Measurements from ENCODE around the gene CUBN.
A peak's percentile ranks its signal among the peaks of the same experiment; 100 is the strongest.
"Not testable (repeated sequence)": the region's sequence is repeated elsewhere in the genome, so short reads cannot be mapped to it uniquely, and the experiment has no call there.

CUBN gene

DNA sequence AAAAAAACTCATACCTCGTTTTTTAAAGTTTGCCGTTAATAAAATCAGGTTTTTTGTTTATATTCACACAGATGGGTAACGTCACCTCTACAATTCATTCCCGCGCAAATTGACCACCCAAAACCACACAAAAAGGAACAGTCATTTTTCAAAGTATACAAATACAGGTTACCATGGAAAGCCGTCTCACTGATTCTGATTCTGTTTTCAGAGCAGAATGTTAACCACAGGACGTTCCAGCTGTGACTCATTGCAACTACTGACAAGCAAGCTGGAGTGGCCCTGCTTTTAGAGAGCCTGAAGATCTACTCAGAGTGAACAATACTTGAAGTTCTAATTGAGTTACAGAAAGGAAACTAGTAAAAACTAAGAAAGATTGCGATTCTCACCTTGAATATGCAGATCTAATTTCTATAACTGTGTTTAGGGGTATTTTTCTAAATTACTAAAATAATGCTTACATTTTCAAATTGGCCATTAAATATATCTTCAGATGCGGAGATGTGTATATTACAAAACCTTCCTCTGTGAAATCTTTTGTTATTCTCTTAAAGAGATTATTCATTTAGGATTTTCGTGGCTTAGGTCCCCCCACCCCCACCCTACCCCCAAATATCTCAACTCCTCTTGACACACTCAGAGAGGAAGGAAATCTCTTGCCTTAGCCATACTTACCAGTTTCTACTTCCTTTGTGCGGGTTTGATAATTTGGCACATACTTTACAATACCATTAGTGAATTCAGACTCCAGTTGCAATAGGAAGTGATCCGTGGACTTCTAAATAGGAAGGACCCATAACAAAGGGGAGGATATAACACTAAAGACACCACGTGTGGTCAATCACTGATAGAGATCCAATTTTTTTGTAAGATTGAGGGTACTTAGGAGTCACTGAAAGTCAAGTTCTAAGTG is 106.0 kb downstream of the CUBN start:
- no peaks in the 10 kb centered on the region for H3K36me3 ChIP-seq (ENCODE audit: control insufficient read depth, insufficient read depth, low read length)
- H3K27ac ChIP-seq (ENCODE audit: insufficient read depth, low read length, poor library complexity, severe bottlenecking): peak overlapping the region; percentile 96
- peak; percentile 68 to 73 (median 69) for DNase-seq
- no peak overlapping the region for H3K4me3 ChIP-seq (ENCODE audit: insufficient read depth, low read depth, low read length, poor library complexity, severe bottlenecking)
- no peaks in the 10 kb centered on the region for H3K9me3 ChIP-seq (ENCODE audit: control insufficient read depth, low read length)
- H3K27me3 ChIP-seq (replicated peaks; ENCODE audit: control insufficient read depth, insufficient read depth, low read length, poor library complexity, severe bottlenecking): no peaks in the 10 kb centered on the region
- peaks cover 53% of the 10 kb centered on the region for H3K4me1 ChIP-seq (ENCODE audit: control insufficient read depth, insufficient read depth, low read length, poor library complexity, severe bottlenecking)

DNA sequence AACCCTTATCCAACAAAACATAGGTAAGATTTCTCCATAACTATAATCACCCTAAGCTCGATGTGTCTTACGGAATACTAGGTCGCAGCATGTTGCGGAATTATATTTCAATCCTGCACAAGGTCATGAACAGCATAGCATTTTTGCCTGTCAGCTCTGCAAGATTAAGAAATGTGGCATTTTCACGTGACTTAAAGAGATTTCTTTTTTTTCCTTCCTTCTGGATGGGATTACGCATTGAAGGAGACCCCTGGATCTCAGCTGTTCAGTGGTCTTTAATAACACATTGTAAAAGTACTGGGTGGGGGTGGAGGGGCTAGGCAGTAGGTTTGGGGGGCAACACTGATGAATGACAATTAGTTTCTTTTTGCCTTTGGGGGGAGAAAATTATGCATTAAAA is 106.7 kb downstream of the CUBN start:
- peaks cover 47% of the 10 kb centered on the region for H3K4me1 ChIP-seq (ENCODE audit: control insufficient read depth, insufficient read depth, low read length, poor library complexity, severe bottlenecking)
- no peaks in the 10 kb centered on the region for H3K27me3 ChIP-seq (replicated peaks; ENCODE audit: control insufficient read depth, insufficient read depth, low read length, poor library complexity, severe bottlenecking)
- H3K27ac ChIP-seq (ENCODE audit: insufficient read depth, low read length, poor library complexity, severe bottlenecking): peak overlapping the region; percentile 96
- no peaks in the 10 kb centered on the region for H3K9me3 ChIP-seq (ENCODE audit: control insufficient read depth, low read length)
- no peaks in the 10 kb centered on the region for H3K36me3 ChIP-seq (ENCODE audit: control insufficient read depth, insufficient read depth, low read length)
- no peak for DNase-seq
- no peak overlapping the region for H3K4me3 ChIP-seq (ENCODE audit: insufficient read depth, low read depth, low read length, poor library complexity, severe bottlenecking)

DNA sequence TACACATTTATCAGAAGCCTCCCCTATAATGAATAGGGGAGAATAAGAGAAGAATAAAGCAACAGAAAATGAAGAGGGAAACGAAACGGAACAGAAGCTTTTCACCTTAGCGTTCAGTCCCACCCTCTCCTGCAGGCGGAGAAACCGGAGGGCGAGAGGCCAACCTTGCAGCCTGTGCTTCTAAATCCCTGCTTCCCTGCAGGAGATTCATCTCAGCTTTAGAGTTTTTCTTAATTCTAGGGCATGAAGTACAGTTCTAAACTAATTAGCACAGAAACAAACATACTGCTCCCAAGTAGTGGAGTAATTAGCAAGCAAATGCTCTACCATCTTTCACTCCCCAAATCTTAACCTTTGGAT is 107.2 kb downstream of the CUBN start:
- Histone ChIP-seq H3K4me1 (ENCODE audit: control insufficient read depth, insufficient read depth, low read length, poor library complexity, severe bottlenecking) (peaks cover 43% of the 10 kb centered on the region), H3K27me3 (replicated peaks; ENCODE audit: control insufficient read depth, insufficient read depth, low read length, poor library complexity, severe bottlenecking) (no peaks in the 10 kb centered on the region), H3K4me3 (ENCODE audit: insufficient read depth, low read depth, low read length, poor library complexity, severe bottlenecking) (no peak overlapping the region), H3K27ac (ENCODE audit: insufficient read depth, low read length, poor library complexity, severe bottlenecking) (peak overlapping the region; percentile 96), H3K9me3 (ENCODE audit: control insufficient read depth, low read length) (no peaks in the 10 kb centered on the region), H3K36me3 (ENCODE audit: control insufficient read depth, insufficient read depth, low read length) (no peaks in the 10 kb centered on the region)
- no peak for DNase-seq

DNA sequence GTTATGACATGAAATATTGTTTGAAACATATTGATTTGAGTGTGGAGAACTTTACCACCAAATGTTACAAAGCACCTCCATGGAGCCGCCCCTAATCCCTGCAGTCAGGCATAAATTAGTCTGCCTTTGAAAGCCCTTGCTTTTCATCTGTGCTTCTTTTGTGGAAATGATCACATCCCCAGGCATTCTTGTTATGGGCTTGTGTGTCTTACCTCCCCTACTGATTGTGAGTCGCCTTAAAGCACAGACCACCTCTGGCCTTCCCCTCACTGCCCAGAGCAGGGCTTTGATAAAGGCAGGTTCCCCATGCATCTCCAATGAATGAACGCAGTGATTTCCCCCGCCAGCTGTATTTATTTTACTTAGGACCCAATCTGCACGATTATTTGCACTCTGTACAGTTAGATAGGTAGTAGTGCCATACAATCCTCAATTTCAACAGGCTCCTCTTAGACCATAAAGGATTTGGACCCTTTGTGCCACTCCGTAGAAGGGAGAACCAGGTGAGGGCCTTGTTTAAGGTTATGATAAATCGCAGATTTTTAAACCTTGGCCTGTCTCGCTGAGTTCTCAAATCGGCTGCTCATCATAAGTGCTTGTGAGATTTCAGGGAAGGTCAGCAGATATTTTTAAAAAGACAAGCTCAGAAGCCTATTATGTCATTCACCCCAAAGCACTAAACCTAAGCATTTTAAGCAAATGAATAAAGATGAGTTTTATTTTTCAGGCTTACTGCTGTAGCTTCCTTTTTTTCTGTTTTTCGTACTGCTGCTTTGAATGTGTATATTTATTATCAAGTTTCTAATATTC is 107.8 kb downstream of the CUBN start:
- DNase-seq: no peak
- Histone ChIP-seq H3K36me3 (ENCODE audit: control insufficient read depth, insufficient read depth, low read length) (no peaks in the 10 kb centered on the region), H3K4me3 (ENCODE audit: insufficient read depth, low read depth, low read length, poor library complexity, severe bottlenecking) (no peak overlapping the region), H3K27ac (ENCODE audit: insufficient read depth, low read length, poor library complexity, severe bottlenecking) (no peak overlapping the region), H3K9me3 (ENCODE audit: control insufficient read depth, low read length) (no peaks in the 10 kb centered on the region), H3K27me3 (replicated peaks; ENCODE audit: control insufficient read depth, insufficient read depth, low read length, poor library complexity, severe bottlenecking) (no peaks in the 10 kb centered on the region), H3K4me1 (ENCODE audit: control insufficient read depth, insufficient read depth, low read length, poor library complexity, severe bottlenecking) (peaks cover 37% of the 10 kb centered on the region)

DNA sequence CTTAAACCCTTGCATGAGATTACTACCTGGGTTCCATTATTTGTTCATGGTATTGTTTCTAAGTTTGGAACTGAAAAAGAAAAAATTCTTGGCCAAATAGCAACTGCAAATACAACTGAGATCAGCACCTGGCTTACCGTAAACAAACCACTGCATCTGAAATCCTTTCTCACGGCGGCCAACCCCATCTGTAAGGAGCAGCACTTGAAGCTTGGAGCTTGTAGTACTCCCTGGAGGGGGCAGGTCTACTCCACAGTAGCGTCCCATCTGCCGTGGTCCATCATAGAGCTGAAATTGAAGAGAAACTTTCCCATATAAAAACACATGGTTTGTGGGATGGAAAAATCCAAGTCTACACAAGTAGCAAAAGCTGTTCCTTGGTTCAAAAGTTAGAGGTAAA is 109.9 kb downstream of the CUBN start:
- H3K4me1 ChIP-seq (ENCODE audit: control insufficient read depth, insufficient read depth, low read length, poor library complexity, severe bottlenecking): peaks cover 18% of the 10 kb centered on the region
- H3K27me3 ChIP-seq (replicated peaks; ENCODE audit: control insufficient read depth, insufficient read depth, low read length, poor library complexity, severe bottlenecking): no peaks in the 10 kb centered on the region
- H3K4me3 ChIP-seq (ENCODE audit: insufficient read depth, low read depth, low read length, poor library complexity, severe bottlenecking): no peak overlapping the region
- H3K9me3 ChIP-seq (ENCODE audit: control insufficient read depth, low read length): no peaks in the 10 kb centered on the region
- DNase-seq: no peak
- no peaks in the 10 kb centered on the region for H3K36me3 ChIP-seq (ENCODE audit: control insufficient read depth, insufficient read depth, low read length)
- no peak overlapping the region for H3K27ac ChIP-seq (ENCODE audit: insufficient read depth, low read length, poor library complexity, severe bottlenecking)

DNA sequence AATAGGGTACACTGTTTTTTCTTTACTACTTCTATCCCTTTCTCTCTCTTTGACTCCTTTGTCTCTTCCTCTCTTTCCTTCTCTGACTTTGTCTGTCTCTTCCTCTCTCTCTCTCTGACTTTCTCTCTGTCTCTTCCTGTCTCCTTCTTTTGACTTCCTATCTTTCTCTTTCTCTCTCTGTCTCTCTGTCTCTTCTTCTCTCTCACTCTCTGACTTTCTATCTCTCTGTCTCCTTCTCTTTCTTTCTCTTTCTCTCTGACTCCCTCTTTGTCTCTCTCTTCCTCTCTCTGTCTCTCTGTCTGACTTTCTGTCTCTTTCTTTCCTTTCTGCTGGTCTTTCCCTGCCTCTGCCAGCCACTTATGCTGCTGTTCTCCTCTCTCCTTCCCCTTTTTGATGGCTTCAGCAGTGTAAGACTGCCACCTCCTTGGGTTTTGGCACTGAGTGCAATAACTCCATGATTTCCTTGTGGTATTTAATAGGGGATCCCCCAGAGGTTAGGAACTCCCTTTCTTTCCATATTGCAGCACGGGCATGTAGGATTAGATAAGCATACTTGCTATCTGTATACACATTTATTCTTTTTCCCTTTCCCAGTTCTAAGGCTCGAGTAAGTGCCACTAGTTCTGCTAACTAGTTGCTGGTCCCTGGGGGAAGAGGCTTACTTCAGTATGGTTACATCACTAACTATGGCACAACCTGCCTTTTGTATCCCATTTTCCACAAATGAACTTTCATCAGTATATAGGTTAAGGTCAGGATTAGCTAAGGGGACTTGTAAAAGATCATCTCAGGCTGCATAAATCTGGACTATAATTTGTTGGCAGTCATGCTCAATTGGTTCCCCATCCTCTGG is 116.3 kb downstream of the CUBN start:
- H3K36me3 ChIP-seq (ENCODE audit: control insufficient read depth, insufficient read depth, low read length); H3K9me3 ChIP-seq (ENCODE audit: control insufficient read depth, low read length); H3K4me1 ChIP-seq (ENCODE audit: control insufficient read depth, insufficient read depth, low read length, poor library complexity, severe bottlenecking); H3K27ac ChIP-seq (ENCODE audit: insufficient read depth, low read length, poor library complexity, severe bottlenecking); H3K4me3 ChIP-seq (ENCODE audit: insufficient read depth, low read depth, low read length, poor library complexity, severe bottlenecking); DNase-seq; H3K27me3 ChIP-seq (replicated peaks; ENCODE audit: control insufficient read depth, insufficient read depth, low read length, poor library complexity, severe bottlenecking): not testable (repeated sequence)

DNA sequence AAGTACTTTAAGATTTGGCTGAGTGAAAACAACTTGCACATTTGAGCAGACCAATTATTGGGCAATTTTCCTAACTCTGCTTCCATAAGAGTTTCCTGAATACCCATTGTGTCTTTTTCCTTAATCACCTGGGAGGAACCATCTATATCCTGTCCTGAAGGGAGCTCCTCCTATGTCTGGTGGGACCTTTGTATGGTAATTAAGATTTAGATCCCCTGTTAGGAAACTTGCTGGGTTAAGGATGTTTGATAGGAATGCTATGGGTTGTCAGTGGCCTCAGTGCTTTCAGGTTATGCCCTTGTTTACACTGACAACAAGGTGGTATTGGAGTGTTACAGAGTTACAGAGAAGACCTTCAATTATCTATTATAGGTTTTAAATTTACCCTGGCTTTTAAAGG is 116.9 kb downstream of the CUBN start:
- not testable (repeated sequence) for DNase-seq; H3K27ac ChIP-seq (ENCODE audit: insufficient read depth, low read length, poor library complexity, severe bottlenecking); H3K36me3 ChIP-seq (ENCODE audit: control insufficient read depth, insufficient read depth, low read length); H3K4me1 ChIP-seq (ENCODE audit: control insufficient read depth, insufficient read depth, low read length, poor library complexity, severe bottlenecking); H3K9me3 ChIP-seq (ENCODE audit: control insufficient read depth, low read length); H3K27me3 ChIP-seq (replicated peaks; ENCODE audit: control insufficient read depth, insufficient read depth, low read length, poor library complexity, severe bottlenecking); H3K4me3 ChIP-seq (ENCODE audit: insufficient read depth, low read depth, low read length, poor library complexity, severe bottlenecking)

DNA sequence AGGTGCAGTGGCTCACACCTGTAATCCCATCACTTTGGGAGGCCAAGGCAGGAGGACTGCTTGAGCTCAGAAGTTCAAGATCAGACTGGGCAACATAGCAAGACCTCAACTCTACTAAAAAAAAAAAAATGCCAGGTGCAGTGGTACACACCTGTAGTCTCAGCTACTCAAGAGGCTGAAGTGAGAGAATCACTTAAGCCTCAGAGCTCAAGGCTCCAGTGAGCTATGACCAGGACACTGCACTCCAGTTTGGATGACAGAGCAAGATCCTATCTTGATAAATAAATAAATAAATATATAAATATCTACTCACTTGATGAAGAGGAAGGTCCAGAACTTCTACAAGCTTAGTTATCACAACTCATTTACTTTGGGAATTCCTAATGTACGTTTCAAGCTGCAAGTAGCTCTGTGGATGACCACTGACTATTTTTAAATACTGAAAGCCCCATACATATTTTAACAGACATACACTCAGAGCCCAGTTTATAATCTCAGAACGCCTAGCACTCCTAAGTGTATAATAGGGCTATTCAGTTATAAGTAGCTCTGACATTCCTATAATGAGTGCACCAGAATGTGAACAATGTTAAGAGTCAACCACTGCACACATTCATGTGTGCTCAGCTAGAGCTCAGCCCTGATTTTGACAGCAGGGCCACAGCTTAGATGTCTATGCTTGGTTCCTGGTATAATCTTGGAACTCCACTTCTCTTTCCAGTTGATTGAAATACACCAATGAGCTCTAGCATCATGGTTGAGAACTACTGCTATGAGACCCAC is 119.1 kb downstream of the CUBN start:
- DNase-seq: no peak
- H3K27me3 ChIP-seq (replicated peaks; ENCODE audit: control insufficient read depth, insufficient read depth, low read length, poor library complexity, severe bottlenecking): no peaks in the 10 kb centered on the region

DNA sequence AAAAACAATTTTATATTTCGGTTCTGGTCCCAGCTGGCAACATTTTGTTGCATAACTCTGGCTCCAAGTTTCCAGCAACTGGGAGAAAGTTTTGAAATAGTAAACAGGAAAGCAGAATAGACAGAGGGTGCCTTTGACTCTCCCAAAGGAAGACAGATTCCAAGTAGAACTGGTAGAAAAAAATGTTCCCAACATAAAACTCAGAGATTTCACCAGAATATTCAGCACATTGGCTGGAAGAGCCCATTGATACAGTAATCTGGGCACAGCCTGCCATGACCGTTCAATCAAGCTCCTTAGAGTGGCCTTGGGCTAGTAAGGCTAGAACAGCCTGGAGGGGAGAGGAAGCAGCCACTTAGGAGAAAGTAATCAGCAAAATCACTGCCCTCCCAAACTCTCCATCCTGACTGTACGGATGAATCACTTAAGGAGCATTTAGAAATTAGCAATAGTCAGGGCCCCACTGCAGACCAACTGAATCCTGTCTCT is 120.4 kb downstream of the CUBN start:
- Histone ChIP-seq H3K36me3 (ENCODE audit: control insufficient read depth, insufficient read depth, low read length) (no peaks in the 10 kb centered on the region), H3K9me3 (ENCODE audit: control insufficient read depth, low read length) (no peaks in the 10 kb centered on the region), H3K4me1 (ENCODE audit: control insufficient read depth, insufficient read depth, low read length, poor library complexity, severe bottlenecking) (peaks cover 6% of the 10 kb centered on the region), H3K27me3 (replicated peaks; ENCODE audit: control insufficient read depth, insufficient read depth, low read length, poor library complexity, severe bottlenecking) (no peaks in the 10 kb centered on the region), H3K27ac (ENCODE audit: insufficient read depth, low read length, poor library complexity, severe bottlenecking) (no peak overlapping the region), H3K4me3 (ENCODE audit: insufficient read depth, low read depth, low read length, poor library complexity, severe bottlenecking) (no peak overlapping the region)
- no peak for DNase-seq

More for the DNA sequence above, 119.1 kb downstream of the CUBN start:
- H3K27ac ChIP-seq (ENCODE audit: insufficient read depth, low read length, poor library complexity, severe bottlenecking): no peak overlapping the region
- no peaks in the 10 kb centered on the region for H3K36me3 ChIP-seq (ENCODE audit: control insufficient read depth, insufficient read depth, low read length)
- no peaks in the 10 kb centered on the region for H3K9me3 ChIP-seq (ENCODE audit: control insufficient read depth, low read length)
- H3K4me3 ChIP-seq (ENCODE audit: insufficient read depth, low read depth, low read length, poor library complexity, severe bottlenecking): no peak overlapping the region
- H3K4me1 ChIP-seq (ENCODE audit: control insufficient read depth, insufficient read depth, low read length, poor library complexity, severe bottlenecking): peaks cover 6% of the 10 kb centered on the region

Data from effector memory CD4-positive, alpha-beta T cell (primary cell).